Keratinocyte (primary cell): ENCODE data around the gene FHIT. TPM values are rescaled to one million over a fixed set of nuclear protein-coding genes. Genes with fewer than 3 reads are reported as not detected.

Experiments
- DNase-seq: peaks from one replicate; pipeline ENCODE4 v3.0.0-alpha.2; 2011; ENCODE audit warnings: low read depth, missing footprints, low spot score
- FAIRE-seq: peaks from 2 replicates; lab custom pipeline; 2011; peaks lifted over from hg19 to GRCh38; lab: Jason Lieb, UNC
- H2AFZ ChIP-seq: 2 replicates; pipeline ENCODE4 v1.6.0; 2012; ENCODE audit warnings: low read length, control low read depth, inconsistent platforms; ENCODE audit not compliant: control insufficient read depth
- H3K27ac ChIP-seq: 2 replicates; pipeline ENCODE4 v1.5.1; 2011; ENCODE audit warnings: low read length; ENCODE audit not compliant: control insufficient read depth, insufficient read depth
- H3K27me3 ChIP-seq: 3 replicates; pipeline ENCODE4 v1.6.0; 2011; ENCODE audit warnings: low read length; ENCODE audit not compliant: control insufficient read depth, insufficient read depth; ENCODE audit errors: extremely low read depth
- H3K36me3 ChIP-seq, 2 experiments: 2 replicates in 1 of 2; 3 replicates in 1 of 2; pipeline ENCODE4 v1.5.1; 2011; ENCODE audit warnings: low read length in 2 of 2, mild to moderate bottlenecking in 1 of 2; ENCODE audit not compliant: control insufficient read depth in 2 of 2, insufficient read depth in 2 of 2; ENCODE audit errors: extremely low read depth in 1 of 2
- H3K4me1 ChIP-seq: 3 replicates; pipeline ENCODE4 v1.5.1; 2011; ENCODE audit warnings: low read length; ENCODE audit not compliant: control insufficient read depth, insufficient read depth; ENCODE audit errors: extremely low read depth
- H3K4me2 ChIP-seq: 3 replicates; pipeline ENCODE4 v1.6.0; 2011; ENCODE audit warnings: low read depth, low read length; ENCODE audit not compliant: control insufficient read depth, insufficient read depth; ENCODE audit errors: extremely low read depth
- H3K4me3 ChIP-seq, 3 experiments: fragments of 200-600 bp in 1 of 3; sonication (generic) in 1 of 3; 2 replicates in 2 of 3; 3 replicates in 1 of 3; pipeline ENCODE4 v1.5.1; 2011 to 2016; ENCODE audit warnings: low read length in 3 of 3, mild to moderate bottlenecking in 3 of 3, control low read depth in 2 of 3, inconsistent platforms in 1 of 3, low read depth in 1 of 3, mixed read lengths in 1 of 3, mixed run types in 1 of 3, moderate library complexity in 1 of 3; ENCODE audit not compliant: control insufficient read depth in 2 of 3, insufficient read depth in 2 of 3; ENCODE audit errors: extremely low read depth in 1 of 3
- H3K79me2 ChIP-seq: 2 replicates; pipeline ENCODE4 v1.6.0; 2012; ENCODE audit warnings: low read length; ENCODE audit not compliant: control insufficient read depth, insufficient read depth
- H3K9ac ChIP-seq: 3 replicates; pipeline ENCODE4 v1.6.0; 2011; ENCODE audit warnings: low read length; ENCODE audit not compliant: control insufficient read depth, insufficient read depth; ENCODE audit errors: extremely low read depth
- H3K9me1 ChIP-seq: 3 replicates; pipeline ENCODE4 v1.6.0; 2011; ENCODE audit warnings: low read length; ENCODE audit not compliant: control insufficient read depth, insufficient read depth; ENCODE audit errors: extremely low read depth
- H3K9me3 ChIP-seq: 2 replicates; pipeline ENCODE4 v1.5.1; 2012; ENCODE audit warnings: low read depth, low read length; ENCODE audit not compliant: control insufficient read depth
- H4K20me1 ChIP-seq: 3 replicates; pipeline ENCODE4 v1.6.0; 2011; ENCODE audit warnings: low read length; ENCODE audit not compliant: control insufficient read depth, insufficient read depth; ENCODE audit errors: extremely low read depth
- CTCF ChIP-seq, 3 experiments: IDR thresholded peaks in 1 of 3; conservative IDR thresholded peaks in 1 of 3; optimal IDR thresholded peaks in 1 of 3; 2 replicates in 2 of 3; 3 replicates in 1 of 3; pipeline versions ENCODE3 to v1.5.1; 2011; ENCODE audit warnings: low read length in 3 of 3, mild to moderate bottlenecking in 3 of 3, moderate library complexity in 2 of 3, control low read depth in 1 of 3, inconsistent platforms in 1 of 3; ENCODE audit not compliant: insufficient read depth in 2 of 3; ENCODE audit errors: extremely low read depth in 1 of 3
- EZH2 ChIP-seq: IDR thresholded peaks from one replicate; pipeline ENCODE4 v1.6.1; 2012; ENCODE audit warnings: inconsistent platforms, mild to moderate bottlenecking, low read length, moderate library complexity
- dilution Hi-C: fragments of 300-500 bp; cut with MboI; formaldehyde crosslinking; loops from one replicate; pipeline ENCODE4 v1.7.0; 2020; ENCODE audit warnings: low sequenced_read_pairs; ENCODE audit not compliant: extremely low pct_ligation_motif_present
- polyA plus RNA-seq, 5 experiments: library from polyadenylated mRNA; depleted of rRNA in 3 of 5; stranded (reverse) in 3 of 5; stranded (forward) in 1 of 5; unstranded in 1 of 5; fragments of >200 nt; gene quantifications; 1 replicate in 1 of 5; 2 replicates in 3 of 5; 3 replicates in 1 of 5; pipeline versions ENCODE4 v1.2.1 to v1.2.3, GENCODE V29; 2011 to 2012; ENCODE audit warnings: missing spikeins in 2 of 5, low read depth in 1 of 5, low replicate concordance in 1 of 5

FHIT gene
- polyA plus RNA-seq, 1 donor (not counting 4 experiments of a cell fraction or from before 2014, with no cell fraction given), result 2.2 TPM

GRCh38 chr3:60434950-60435349 is 816.3 kb downstream of the FHIT start:
- Histone ChIP-seq H3K9me1 (no peaks in the 10 kb centered on the region), H3K27me3 (no peaks in the 10 kb centered on the region), H3K4me1 (no peaks in the 10 kb centered on the region), H3K4me2 (no peak overlapping the region), H3K9ac (no peak overlapping the region), H3K36me3 (no peaks in the 10 kb centered on the region), H3K4me3 (no peak overlapping the region), H4K20me1 (no peaks in the 10 kb centered on the region), H3K27ac (no peak overlapping the region), H3K79me2 (no peaks in the 10 kb centered on the region), H3K9me3 (no peaks in the 10 kb centered on the region), H2AFZ (no peak overlapping the region)
- dilution Hi-C loops, result no loop called here
- no peak for TF ChIP-seq CTCF (optimal IDR thresholded peaks at IDR 0.05 in 1 of 3, IDR thresholded peaks at IDR 0.05 in 1 of 3, conservative IDR thresholded peaks at IDR 0.05 in 1 of 3; ENCODE audit: extremely low read depth in 1 of 3, insufficient read depth in 2 of 3, low read length in 3 of 3)
- TF ChIP-seq EZH2, result no peak
- no peak for FAIRE-seq
- no peak for DNase-seq

- FAIRE-seq (no peak), DNase-seq (no peak)
- H2AFZ ChIP-seq, result no peak overlapping the region
- no peaks in the 10 kb centered on the region for H3K9me1 ChIP-seq
- H3K9ac ChIP-seq, result no peak overlapping the region
- dilution Hi-C loops, result no loop called here
- TF ChIP-seq CTCF (optimal IDR thresholded peaks at IDR 0.05 in 1 of 3, IDR thresholded peaks at IDR 0.05 in 1 of 3, conservative IDR thresholded peaks at IDR 0.05 in 1 of 3; ENCODE audit: extremely low read depth in 1 of 3, insufficient read depth in 2 of 3, low read length in 3 of 3) (no peak), EZH2 (no peak)
- no peaks in the 10 kb centered on the region for H3K9me3 ChIP-seq
- no peak overlapping the region for H3K4me2 ChIP-seq
- no peaks in the 10 kb centered on the region for H3K4me1 ChIP-seq
- H3K27me3 ChIP-seq, result no peaks in the 10 kb centered on the region
- no peaks in the 10 kb centered on the region for H4K20me1 ChIP-seq
- no peak overlapping the region for H3K27ac ChIP-seq
- H3K79me2 ChIP-seq, result no peaks in the 10 kb centered on the region
- no peaks in the 10 kb centered on the region for H3K36me3 ChIP-seq
- no peak overlapping the region for H3K4me3 ChIP-seq
Observed at GRCh38 chr3:60434323-60434722, 816.9 kb downstream of the FHIT start.
